ENCODE data around the gene MCF2. TPM values are rescaled to one million over a fixed set of nuclear protein-coding genes. Genes with fewer than 3 reads are reported as not detected.
A peak's percentile ranks its signal among the peaks of the same experiment; 100 is the strongest.

The MCF2 gene
- total and polyA plus RNA-seq, 2 of the 8 experiments (the other 6 are each of a cell fraction or from before 2014, with no cell fraction given) = 0.30 to 0.71 TPM

GRCh38 chrX:139751053-139751452 is 43.1 kb upstream of the MCF2 start:
- H3K18ac ChIP-seq (ENCODE audit: extremely low read depth, low read length) = no peak overlapping the region
- H3K4me1 ChIP-seq (replicated peaks in 1 of 4; ENCODE audit: control insufficient read depth in 3 of 4, insufficient read depth in 4 of 4, low read length in 3 of 4) = no peaks in the 10 kb centered on the region
- H3K9me3 ChIP-seq (ENCODE audit: insufficient read depth in 2 of 2, low read depth in 1 of 2, low read length in 1 of 2) = no peaks in the 10 kb centered on the region
- no peak overlapping the region for H2BK120ac ChIP-seq (replicated peaks; ENCODE audit: low read depth, low read length)
- no peak overlapping the region for H2AFZ ChIP-seq (ENCODE audit: low read length)
- H3K14ac ChIP-seq (ENCODE audit: insufficient read length) = no peak overlapping the region
- no peak overlapping the region for H4K5ac ChIP-seq (ENCODE audit: insufficient read length, low read depth, low read length)
- FAIRE-seq (no peak), DNase-seq (ENCODE audit: low read depth in 1 of 2, low spot score in 2 of 2) (no peak)
- no peaks in the 10 kb centered on the region for H3K23me2 ChIP-seq (ENCODE audit: low read depth, low read length)
- H3K56ac ChIP-seq (replicated peaks; ENCODE audit: insufficient read length, low read depth, low read length) = no peak overlapping the region
- H3K4me2 ChIP-seq (ENCODE audit: insufficient read depth in 1 of 2, low read depth in 2 of 2, low read length in 2 of 2) = no peak overlapping the region
- H2BK20ac ChIP-seq (ENCODE audit: low read length) = no peak overlapping the region
- TF ChIP-seq TEAD4 (IDR thresholded peaks at IDR 0.05; ENCODE audit: low read depth, low read length) (no peak), EGR1 (IDR thresholded peaks at IDR 0.05; ENCODE audit: borderline replicate concordance, low read depth, low read length) (no peak), ZNF274 (IDR thresholded peaks at IDR 0.05; ENCODE audit: borderline replicate concordance, extremely low read depth, low read length) (no peak), TCF12 (IDR thresholded peaks at IDR 0.05; ENCODE audit: low read depth, low read length) (no peak), E2F6 (IDR thresholded peaks at IDR 0.05) (no peak), POU5F1 (IDR thresholded peaks at IDR 0.05; ENCODE audit: low read depth, low read length) (no peak), RAD21 (IDR thresholded peaks at IDR 0.05 in 1 of 2, conservative IDR thresholded peaks at IDR 0.05 in 1 of 2; ENCODE audit: low read depth in 2 of 2, low read length in 2 of 2) (0 out of 4 replicates have a peak, but pooled peaks of 1 of the 2 experiments have one; percentile 4)
- TF ChIP-seq, protein P1, sequence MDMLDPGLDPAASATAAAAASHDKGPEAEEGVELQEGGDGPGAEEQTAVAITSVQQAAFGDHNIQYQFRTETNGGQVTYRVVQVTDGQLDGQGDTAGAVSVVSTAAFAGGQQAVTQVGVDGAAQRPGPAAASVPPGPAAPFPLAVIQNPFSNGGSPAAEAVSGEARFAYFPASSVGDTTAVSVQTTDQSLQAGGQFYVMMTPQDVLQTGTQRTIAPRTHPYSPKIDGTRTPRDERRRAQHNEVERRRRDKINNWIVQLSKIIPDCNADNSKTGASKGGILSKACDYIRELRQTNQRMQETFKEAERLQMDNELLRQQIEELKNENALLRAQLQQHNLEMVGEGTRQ (IDR thresholded peaks at IDR 0.05; ENCODE audit: low read length) = no peak
- TF ChIP-seq, protein P2, sequence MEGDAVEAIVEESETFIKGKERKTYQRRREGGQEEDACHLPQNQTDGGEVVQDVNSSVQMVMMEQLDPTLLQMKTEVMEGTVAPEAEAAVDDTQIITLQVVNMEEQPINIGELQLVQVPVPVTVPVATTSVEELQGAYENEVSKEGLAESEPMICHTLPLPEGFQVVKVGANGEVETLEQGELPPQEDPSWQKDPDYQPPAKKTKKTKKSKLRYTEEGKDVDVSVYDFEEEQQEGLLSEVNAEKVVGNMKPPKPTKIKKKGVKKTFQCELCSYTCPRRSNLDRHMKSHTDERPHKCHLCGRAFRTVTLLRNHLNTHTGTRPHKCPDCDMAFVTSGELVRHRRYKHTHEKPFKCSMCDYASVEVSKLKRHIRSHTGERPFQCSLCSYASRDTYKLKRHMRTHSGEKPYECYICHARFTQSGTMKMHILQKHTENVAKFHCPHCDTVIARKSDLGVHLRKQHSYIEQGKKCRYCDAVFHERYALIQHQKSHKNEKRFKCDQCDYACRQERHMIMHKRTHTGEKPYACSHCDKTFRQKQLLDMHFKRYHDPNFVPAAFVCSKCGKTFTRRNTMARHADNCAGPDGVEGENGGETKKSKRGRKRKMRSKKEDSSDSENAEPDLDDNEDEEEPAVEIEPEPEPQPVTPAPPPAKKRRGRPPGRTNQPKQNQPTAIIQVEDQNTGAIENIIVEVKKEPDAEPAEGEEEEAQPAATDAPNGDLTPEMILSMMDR (IDR thresholded peaks at IDR 0.05; ENCODE audit: control extremely low read depth in 1 of 3, insufficient read depth in 1 of 3, low read depth in 1 of 3, low read length in 3 of 3) = no peak
- no peak overlapping the region for H2BK5ac ChIP-seq (ENCODE audit: low read depth, low read length)
- no peak overlapping the region for H3K9ac ChIP-seq (replicated peaks in 1 of 4; ENCODE audit: extremely low read depth in 1 of 4, low read depth in 3 of 4, low read length in 3 of 4)
- CTCF ChIA-PET (ENCODE audit: partially characterized antibody) = interaction anchor here (1.0 to 2.1 kb wide), 2 partner anchors 9 to 13 kb away, joined by 3 to 6 read pairs; no protein-coding TSS in a partner anchor
- H4K20me1 ChIP-seq (replicated peaks in 1 of 2; ENCODE audit: control insufficient read depth in 1 of 2, insufficient read depth in 2 of 2, low read length in 2 of 2) = no peaks in the 10 kb centered on the region
- POLR2A ChIA-PET (ENCODE audit: partially characterized antibody) = no interaction called here
- no peaks in the 10 kb centered on the region for H3K27me3 ChIP-seq (replicated peaks in 1 of 4; ENCODE audit: control insufficient read depth in 3 of 4, extremely low read depth in 1 of 4, insufficient read depth in 3 of 4, low read length in 3 of 4)
- H3K27ac ChIP-seq (ENCODE audit: low read depth, low read length) = no peak overlapping the region
- no peak overlapping the region for H3K23ac ChIP-seq (ENCODE audit: insufficient read length)
- no peaks in the 10 kb centered on the region for H3K79me2 ChIP-seq (ENCODE audit: control insufficient read depth in 1 of 2, insufficient read depth in 2 of 2, low read length in 2 of 2)
- no peak overlapping the region for H3K4me3 ChIP-seq (ENCODE audit: extremely low read depth in 1 of 4, insufficient read depth in 2 of 4, low read depth in 3 of 4, low read length in 4 of 4)
- H2BK12ac ChIP-seq (ENCODE audit: low read depth, low read length) = no peak overlapping the region
- H4K91ac ChIP-seq (replicated peaks; ENCODE audit: insufficient read length, low read length) = no peak overlapping the region
- no peak overlapping the region for H2BK15ac ChIP-seq (ENCODE audit: low read length)
- no peak overlapping the region for H2AK5ac ChIP-seq (ENCODE audit: low read depth, low read length)
- peaks cover 0 to 3% (median 0%) of the 10 kb centered on the region in 4 experiments; a peak in 1 of 8 replicates for H3K36me3 ChIP-seq (ENCODE audit: control insufficient read depth in 2 of 4, insufficient read depth in 4 of 4, low read length in 3 of 4)
- 61% methylated on average over 2 of the region's 3 CpGs; no CpG with 5 or more reads in 1 of the 2 experiments for WGBS, 2 experiments (ENCODE audit: extremely low coverage in 1 of 2, insufficient coverage in 1 of 2, insufficient read length in 1 of 2, insufficient replicate concordance in 2 of 2, low coverage in 1 of 2, low lambda C conversion rate in 2 of 2, missing lambda C conversion rate in 1 of 2)
- no peak overlapping the region for H3K4ac ChIP-seq (replicated peaks; ENCODE audit: insufficient read length, low read depth, low read length)
- no peaks in the 10 kb centered on the region for H3K79me1 ChIP-seq (ENCODE audit: low read depth, low read length)
- no peak overlapping the region for H4K8ac ChIP-seq (ENCODE audit: extremely low read depth, insufficient read depth, low read length)
